HG03520 (cell line): ENCODE measurements around the gene XRN2.
"Not testable (repeated sequence)": the region's sequence is repeated elsewhere in the genome, so short reads cannot be mapped to it uniquely, and the experiment has no call there.

Source experiments
- ATAC-seq: cut with Tn5 transposase; IDR thresholded peaks from one replicate; pipeline ENCODE4 v1.9.1; 2021; ENCODE audit warnings: mild to moderate bottlenecking, moderate library complexity; ENCODE audit not compliant: unreplicated experiment

The XRN2 gene

GRCh38 chr20:21342656-21343345 is 39.7 kb downstream of the XRN2 start:
- no peak for ATAC-seq

- no peak for ATAC-seq
These were observed 41.2 kb downstream of the XRN2 start for GRCh38 chr20:21344206-21344900.

GRCh38 chr20:21344961-21345360 is 41.8 kb downstream of the XRN2 start:
- ATAC-seq, result no peak

DNA sequence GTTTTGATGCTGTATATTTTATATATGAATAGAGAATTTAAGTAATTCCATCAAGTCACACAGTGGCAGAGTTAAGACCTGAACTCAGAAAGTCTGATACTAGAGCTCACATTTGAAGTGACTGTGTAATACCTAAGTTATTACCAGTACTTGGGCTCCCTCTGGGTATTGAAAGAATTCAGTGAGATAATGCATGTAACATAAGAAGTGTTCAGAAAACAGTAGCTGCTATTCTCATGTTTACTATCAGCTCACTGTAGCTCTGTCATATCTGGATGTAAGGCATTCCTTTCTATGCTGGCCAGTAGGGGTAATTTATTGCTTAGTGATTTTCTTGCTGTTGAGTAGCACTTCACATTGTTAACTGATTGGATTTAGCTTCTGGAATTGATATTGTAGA is 49.6 kb downstream of the XRN2 start:
- ATAC-seq, result no peak

- no peak for ATAC-seq
These were observed 50.1 kb downstream of the XRN2 start for GRCh38 chr20:21353236-21353635.

DNA sequence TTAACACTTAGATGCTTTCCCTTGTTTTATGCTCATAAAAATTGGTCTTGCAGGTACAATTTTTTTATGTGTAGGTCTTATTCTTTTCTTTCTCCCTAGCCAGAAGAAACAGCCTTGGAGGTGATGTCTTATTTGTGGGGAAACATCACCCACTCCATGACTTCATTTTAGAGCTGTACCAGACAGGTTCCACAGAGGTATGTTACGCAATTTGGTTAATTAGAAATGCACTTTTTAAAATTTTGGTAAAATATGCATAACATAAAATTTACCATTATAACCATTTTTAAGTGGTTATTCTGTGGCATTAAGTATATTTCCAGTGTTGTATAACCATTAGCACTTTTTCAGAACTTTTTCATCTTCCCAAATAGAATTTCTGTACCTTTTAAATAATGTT is 52.9 kb downstream of the XRN2 start:
- ATAC-seq, result no peak

DNA sequence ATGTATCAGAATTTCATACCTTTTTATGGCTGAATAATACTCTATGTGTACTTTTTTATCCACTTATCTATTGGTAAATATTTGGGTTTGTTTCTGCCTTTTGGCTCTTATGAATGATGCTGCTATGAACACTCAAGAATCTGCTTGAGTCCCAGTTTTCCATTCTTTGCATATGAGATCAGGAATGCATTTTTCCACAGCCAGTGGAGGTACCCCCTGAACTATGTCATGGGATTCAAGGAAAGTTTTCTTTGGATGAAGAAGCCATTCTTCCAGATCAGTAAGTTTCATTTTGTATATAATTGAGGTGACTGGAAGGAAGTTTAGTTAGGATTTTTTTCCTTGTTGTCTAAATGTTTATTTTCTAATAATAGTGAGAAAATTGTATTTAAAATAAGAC is 53.3 kb downstream of the XRN2 start:
- ATAC-seq, result no peak

GRCh38 chr20:21357844-21358243 is 54.7 kb downstream of the XRN2 start:
- ATAC-seq, result no peak

DNA sequence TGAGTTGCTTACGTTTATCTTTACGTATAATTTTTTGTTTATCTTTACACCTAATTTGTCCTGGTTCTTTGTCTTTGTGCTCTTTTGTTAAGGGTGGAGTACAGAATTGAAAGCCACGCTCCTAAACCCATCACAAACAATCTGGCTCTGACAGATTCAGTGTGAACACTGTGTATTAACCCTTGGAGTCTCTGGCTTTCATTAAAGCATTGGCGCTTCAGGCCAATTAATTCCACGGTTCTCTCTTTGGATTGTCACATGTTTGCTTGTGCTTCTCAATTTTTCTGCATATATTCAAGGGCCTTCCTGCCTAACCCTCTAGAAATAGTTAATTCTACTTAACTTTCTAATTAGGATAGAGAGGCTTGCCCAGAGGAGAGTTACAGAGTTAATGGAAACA is 55.6 kb downstream of the XRN2 start:
- no peak for ATAC-seq

GRCh38 chr20:21360705-21361104 is 57.6 kb downstream of the XRN2 start:
- no peak for ATAC-seq

- ATAC-seq, result no peak
These were observed 58.1 kb downstream of the XRN2 start for GRCh38 chr20:21361266-21361665.

DNA sequence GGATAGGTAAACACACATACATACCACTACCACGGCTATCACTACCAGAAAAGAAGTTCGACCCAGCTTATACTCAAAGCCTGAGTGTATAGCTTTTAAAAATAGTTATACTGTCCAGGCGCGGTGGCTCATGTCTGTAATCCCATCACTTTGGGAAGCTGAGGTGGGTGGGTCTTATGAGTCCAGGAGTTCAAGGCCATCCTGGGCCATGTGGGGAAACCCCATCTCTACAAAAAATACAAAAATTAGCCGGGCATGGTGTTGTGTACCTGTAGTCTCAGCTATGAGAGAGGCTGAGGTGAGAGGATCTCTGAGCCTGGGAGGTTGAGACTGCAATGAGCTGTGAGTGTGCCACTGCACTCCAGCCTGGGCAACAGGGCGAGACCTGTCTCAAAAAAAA is 61.3 kb downstream of the XRN2 start:
- no peak for ATAC-seq

- ATAC-seq, result no peak
These were observed 62.6 kb downstream of the XRN2 start for GRCh38 chr20:21365771-21366170.

DNA sequence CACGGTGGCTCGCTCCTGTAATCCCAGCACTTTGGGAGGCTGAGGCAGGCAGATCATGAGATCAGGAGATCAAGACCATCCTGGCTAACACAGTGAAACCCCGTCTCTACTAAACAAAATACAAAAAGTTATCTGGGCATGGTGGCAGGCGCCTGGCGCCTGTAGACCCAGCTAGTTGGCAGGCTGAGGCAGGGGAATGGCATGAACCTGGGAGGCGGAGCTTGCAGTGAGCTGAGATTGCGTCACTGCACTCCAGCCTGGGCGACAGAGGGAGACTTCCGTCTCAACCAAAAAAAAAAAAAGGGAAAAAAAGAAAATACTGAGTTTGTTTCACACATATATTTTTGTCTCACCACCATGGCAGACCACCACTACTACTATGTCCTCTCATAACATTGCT is 63.1 kb downstream of the XRN2 start:
- ATAC-seq, result not testable (repeated sequence)

GRCh38 chr20:21368791-21369190 is 65.7 kb downstream of the XRN2 start:
- ATAC-seq, result no peak

- ATAC-seq, result no peak
These were observed 68.1 kb downstream of the XRN2 start for GRCh38 chr20:21371193-21371592.

DNA sequence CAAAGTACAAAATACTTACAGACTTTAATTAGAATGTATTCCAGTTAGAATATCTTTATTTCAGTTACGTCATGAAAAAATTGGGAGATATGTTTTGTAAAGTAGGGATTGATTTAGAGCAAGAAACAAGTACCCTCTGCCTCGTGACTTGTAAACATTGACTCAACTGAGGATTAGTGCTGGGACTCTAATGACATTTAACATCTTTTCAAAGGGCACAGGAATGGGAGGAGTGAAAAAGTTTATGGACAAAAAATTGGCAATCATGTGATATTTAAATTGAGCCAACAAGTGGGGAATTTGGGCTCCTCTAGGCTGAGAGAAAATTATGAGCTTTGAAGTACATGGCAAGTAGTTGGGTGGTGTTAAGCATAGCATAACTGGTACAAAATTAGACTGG is 68.9 kb downstream of the XRN2 start:
- no peak for ATAC-seq

GRCh38 chr20:21373436-21373835 is 70.3 kb downstream of the XRN2 start:
- ATAC-seq, result no peak

DNA sequence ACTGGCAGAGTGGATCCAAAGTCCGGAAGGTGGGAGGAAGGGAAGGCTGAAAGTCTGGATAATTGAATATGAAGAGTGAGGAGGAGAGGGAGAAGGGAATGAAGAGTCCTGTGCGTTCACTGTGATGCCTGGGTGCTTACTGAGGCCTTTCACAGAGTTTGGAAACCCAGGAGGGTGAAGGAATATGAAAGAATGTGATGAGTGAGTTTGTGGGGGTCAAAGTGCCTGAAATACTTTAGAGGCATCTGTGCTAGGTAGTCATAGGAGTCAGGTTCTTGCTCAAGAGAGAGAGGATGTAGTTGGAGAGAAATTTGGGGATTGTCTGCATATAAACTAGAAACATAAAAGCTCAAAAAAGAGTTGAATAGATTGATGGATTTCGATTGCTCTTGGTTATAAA is 73.5 kb downstream of the XRN2 start:
- ATAC-seq, result no peak

DNA sequence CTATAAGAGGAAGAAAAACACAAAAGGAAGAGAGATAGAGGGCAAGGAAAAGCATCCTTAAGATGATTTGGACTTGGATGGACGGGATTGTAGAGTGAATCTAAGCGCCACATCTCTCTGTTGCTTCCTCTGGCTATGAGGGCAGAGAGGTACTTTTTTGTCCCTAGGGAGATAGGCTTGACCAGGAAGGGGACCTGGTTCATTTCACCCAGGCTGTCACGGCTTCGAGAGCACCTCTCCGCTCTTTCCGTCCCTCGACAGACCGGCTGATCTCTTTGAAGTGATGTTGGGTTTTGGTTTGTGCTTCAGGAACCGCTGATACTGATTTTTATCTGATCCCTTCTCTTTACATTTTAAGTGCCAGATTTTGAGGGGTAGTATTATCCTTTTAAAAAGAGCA is 74.6 kb downstream of the XRN2 start:
- no peak for ATAC-seq

DNA sequence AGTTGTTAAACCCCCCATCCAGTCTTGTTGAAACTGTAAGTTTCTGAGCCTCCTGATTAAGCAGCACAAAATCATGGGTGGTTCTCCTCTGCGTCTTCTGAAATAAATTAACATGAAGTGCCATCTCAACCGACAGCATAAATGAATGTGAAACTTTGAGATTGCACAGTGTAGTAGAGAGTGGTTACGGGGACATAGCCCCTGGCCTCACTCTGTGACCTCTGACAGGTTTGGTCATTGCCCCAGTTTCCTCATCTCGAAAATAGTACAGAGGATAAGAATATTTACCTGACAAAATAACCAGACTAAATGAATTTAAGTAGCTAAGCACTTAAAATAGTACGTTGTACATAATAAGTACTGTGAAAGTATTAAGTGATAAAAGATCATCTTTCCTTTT is 75.1 kb downstream of the XRN2 start:
- ATAC-seq, result no peak

DNA sequence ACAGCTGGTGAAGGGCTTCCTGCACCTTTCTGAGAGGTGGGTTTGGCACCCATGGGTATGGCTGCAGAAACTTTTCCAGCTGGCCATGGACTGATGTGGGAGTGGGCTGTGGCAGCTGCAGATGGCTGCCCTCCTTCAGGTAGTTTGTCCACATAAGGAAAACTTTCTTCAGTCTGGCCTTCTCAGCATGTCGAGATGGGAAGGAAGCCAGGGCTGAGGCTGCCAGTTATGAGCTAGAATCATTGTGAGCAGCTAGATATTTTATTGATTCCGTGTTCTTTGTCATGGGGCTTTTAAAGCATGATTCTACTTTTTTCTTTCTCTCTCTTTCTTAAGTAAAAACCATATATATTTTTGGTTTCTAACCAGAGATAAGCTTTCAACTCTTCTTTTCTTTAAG is 77.6 kb downstream of the XRN2 start:
- no peak for ATAC-seq

GRCh38 chr20:21381619-21382018 is 78.5 kb downstream of the XRN2 start:
- ATAC-seq, result no peak
